Tibial nerve (tissue), 4 donors: ENCODE measurements around the gene HOXD10. TPM values are rescaled to one million over a fixed set of nuclear protein-coding genes. Genes with fewer than 3 reads are reported as not detected.

Source experiments
- DNase-seq, 2 donors: peaks; one replicate each; pipeline ENCODE4 v3.0.0-alpha.2; 2019; ENCODE audit warnings: low spot score in 2 of 2
- H3K27ac ChIP-seq, 4 donors: fragments of 200-600 bp; sonication (generic) in 3 of 4; one replicate each; pipeline ENCODE4 v1.5.1; 2017 to 2019; ENCODE audit warnings: mild to moderate bottlenecking in 1 of 4
- H3K27me3 ChIP-seq, 2 donors: fragments of 200-600 bp; sonication (generic) in 1 of 2; one replicate each; pipeline versions ENCODE4 v1.5.1 to v1.6.0; 2017 to 2019
- H3K36me3 ChIP-seq, 3 donors: fragments of 200-600 bp; sonication (generic); one replicate each; pipeline ENCODE4 v1.5.1; 2018 to 2019
- H3K4me1 ChIP-seq, 4 donors: fragments of 200-600 bp; sonication (generic) in 3 of 4; one replicate each; pipeline ENCODE4 v1.5.1; 2017 to 2019
- H3K4me3 ChIP-seq, 4 donors: fragments of 200-600 bp; sonication (generic) in 3 of 4; one replicate each; pipeline ENCODE4 v1.5.1; 2017 to 2019; ENCODE audit warnings: mild to moderate bottlenecking in 1 of 4, moderate library complexity in 1 of 4
- H3K9me3 ChIP-seq, 4 donors: fragments of 200-600 bp; sonication (generic) in 3 of 4; one replicate each; pipeline ENCODE4 v1.5.1; 2017 to 2019
- EP300 ChIP-seq, 2 donors: sonication (generic); formaldehyde crosslinking; IDR thresholded peaks; one replicate each; pipeline ENCODE4 v1.6.1; 2017; ENCODE audit warnings: antibody characterized with exemption in 2 of 2, mild to moderate bottlenecking in 1 of 2
- POLR2A ChIP-seq, 2 donors: fragments of 450-650 bp; IDR thresholded peaks; one replicate each; pipeline ENCODE4 v1.6.1; 2017; ENCODE audit warnings: antibody characterized with exemption in 2 of 2, mild to moderate bottlenecking in 2 of 2, moderate library complexity in 2 of 2
- WGBS, 2 donors: methylation state at CpG; one replicate each; pipeline ENCODE4 v1.1.5; 2018; 5-methylcytosine and 5-hydroxymethylcytosine counted together
- total RNA-seq, 4 donors: library from RNA; depleted of rRNA; stranded (reverse); fragments of >200 nt; gene quantifications; one replicate each; pipeline ENCODE4 v1.1.0, GENCODE V29; 2016
- TF ChIP-seq, protein P1 (sequence below), 5 experiments: fragments of 200-600 bp in 3 of 5; fragments of 450-650 bp in 2 of 5; sonication (generic) in 3 of 5; IDR thresholded peaks; one replicate each; pipeline ENCODE4 v1.5.1; 2016 to 2019; ENCODE audit warnings: antibody characterized with exemption in 5 of 5, mild to moderate bottlenecking in 3 of 5, moderate library complexity in 2 of 5

HOXD10 gene
- total RNA-seq, 4 donors from 2014 or later: 0.39 to 2.1 (median 1.1) TPM

DNA sequence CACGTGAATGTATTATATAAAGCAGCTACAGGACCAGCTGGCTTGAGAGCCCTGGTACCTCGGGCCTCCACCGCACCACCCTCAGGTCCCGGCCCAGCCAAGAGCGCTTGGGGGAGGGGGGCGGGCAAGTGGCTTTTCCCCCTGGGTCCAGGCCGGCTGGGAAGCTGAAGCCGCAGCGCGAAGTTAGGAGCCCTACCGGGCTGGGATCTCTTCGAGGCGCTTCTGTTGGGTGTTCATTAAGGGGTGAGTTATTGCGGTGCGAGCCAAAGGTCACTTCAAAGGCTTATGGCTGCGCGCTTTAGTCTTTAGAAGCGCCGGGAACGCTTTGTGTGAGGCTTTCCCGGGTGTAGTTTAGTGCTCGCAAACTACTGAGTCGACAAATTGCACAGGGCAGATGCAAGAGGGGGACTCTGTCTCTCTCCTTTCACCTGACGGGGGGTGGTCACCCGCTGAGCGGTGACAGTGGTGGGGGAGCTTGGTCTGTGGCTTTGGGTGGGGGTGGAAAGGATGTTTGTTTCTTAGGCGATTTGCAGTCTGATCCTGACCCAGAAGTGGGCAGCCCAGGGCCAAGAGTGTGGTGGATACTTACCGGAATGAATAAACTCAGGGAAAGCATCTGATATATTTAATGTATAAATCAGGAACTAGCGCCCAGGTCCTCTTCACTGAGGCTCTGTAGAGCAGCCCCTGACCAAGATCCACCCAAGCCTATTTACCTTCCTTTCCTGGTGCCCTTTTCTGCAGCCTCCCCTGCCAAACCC is 46.5 kb downstream of the HOXD10 start:
- no peak for DNase-seq
- Histone ChIP-seq H3K27ac (no peak overlapping the region), H3K27me3 (peaks cover 6 to 87% of the 10 kb centered on the region in 2 donors), H3K36me3 (no peaks in the 10 kb centered on the region), H3K4me1 (peaks cover 0 to 45% (median 9%) of the 10 kb centered on the region in 4 donors), H3K4me3 (no peak overlapping the region), H3K9me3 (peaks cover 0 to 9% (median 0%) of the 10 kb centered on the region in 4 donors)
- TF ChIP-seq, protein P1, sequence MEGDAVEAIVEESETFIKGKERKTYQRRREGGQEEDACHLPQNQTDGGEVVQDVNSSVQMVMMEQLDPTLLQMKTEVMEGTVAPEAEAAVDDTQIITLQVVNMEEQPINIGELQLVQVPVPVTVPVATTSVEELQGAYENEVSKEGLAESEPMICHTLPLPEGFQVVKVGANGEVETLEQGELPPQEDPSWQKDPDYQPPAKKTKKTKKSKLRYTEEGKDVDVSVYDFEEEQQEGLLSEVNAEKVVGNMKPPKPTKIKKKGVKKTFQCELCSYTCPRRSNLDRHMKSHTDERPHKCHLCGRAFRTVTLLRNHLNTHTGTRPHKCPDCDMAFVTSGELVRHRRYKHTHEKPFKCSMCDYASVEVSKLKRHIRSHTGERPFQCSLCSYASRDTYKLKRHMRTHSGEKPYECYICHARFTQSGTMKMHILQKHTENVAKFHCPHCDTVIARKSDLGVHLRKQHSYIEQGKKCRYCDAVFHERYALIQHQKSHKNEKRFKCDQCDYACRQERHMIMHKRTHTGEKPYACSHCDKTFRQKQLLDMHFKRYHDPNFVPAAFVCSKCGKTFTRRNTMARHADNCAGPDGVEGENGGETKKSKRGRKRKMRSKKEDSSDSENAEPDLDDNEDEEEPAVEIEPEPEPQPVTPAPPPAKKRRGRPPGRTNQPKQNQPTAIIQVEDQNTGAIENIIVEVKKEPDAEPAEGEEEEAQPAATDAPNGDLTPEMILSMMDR (IDR thresholded peaks at IDR 0.05): no peak
- TF ChIP-seq EP300 (IDR thresholded peaks at IDR 0.05) (no peak), POLR2A (IDR thresholded peaks at IDR 0.05) (no peak)
- 37 to 40% methylated on average over 29 of the region's 29 CpGs for WGBS, 2 donors

DNA sequence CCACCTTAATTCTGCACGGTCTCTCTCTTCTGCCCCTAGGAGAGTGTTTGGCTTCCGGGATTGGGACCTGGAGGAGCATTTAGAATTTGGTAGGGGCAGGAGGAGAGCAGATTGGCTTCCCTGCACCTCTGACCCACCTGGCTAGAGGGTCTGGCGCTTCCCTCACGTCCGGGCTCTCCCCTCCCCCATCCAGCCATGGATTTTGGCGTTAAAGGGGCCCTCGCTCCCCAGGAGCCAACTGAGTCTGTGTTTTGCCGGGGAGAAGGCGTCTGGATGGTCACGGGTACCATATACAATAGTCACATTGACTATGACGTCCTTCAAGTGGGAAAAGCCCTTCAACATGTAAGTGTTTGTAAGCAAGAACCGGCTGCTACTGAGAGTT is 47.1 kb downstream of the HOXD10 start:
- Histone ChIP-seq H3K9me3 (peaks cover 0 to 9% (median 0%) of the 10 kb centered on the region in 4 donors), H3K27ac (no peak overlapping the region), H3K4me3 (no peak overlapping the region), H3K4me1 (peaks cover 0 to 45% (median 9%) of the 10 kb centered on the region in 4 donors), H3K36me3 (no peaks in the 10 kb centered on the region), H3K27me3 (peaks cover 6 to 87% of the 10 kb centered on the region in 2 donors)
- TF ChIP-seq, protein P1 (IDR thresholded peaks at IDR 0.05): no peak
- TF ChIP-seq POLR2A (IDR thresholded peaks at IDR 0.05): no peak
- TF ChIP-seq EP300 (IDR thresholded peaks at IDR 0.05): no peak
- 39 to 44% methylated on average over 12 of the region's 12 CpGs for WGBS, 2 donors
- DNase-seq: no peak

DNA sequence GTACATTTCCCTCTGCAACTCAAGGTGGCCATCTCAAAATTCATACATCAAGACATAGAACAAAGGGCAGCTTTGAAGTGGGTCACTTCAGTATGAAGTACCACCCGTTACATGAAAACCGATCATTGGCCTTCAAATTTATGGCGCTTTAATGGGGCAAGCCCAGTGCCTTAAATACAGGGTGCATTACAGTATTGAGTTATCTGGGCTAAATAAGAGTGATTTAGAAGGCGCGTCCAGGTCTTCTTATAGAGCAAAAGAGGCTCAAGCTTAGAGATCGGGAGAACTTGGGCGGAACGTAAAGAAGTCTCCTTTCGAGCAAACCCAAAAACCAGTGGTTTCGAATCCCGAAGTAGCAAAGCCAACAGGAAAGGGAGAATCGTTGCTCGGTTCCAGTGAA is 47.6 kb downstream of the HOXD10 start:
- 59 to 62% methylated on average over 13 of the region's 13 CpGs for WGBS, 2 donors
- Histone ChIP-seq H3K4me3 (no peak overlapping the region), H3K36me3 (no peaks in the 10 kb centered on the region), H3K27ac (no peak overlapping the region), H3K9me3 (peaks cover 0 to 9% (median 0%) of the 10 kb centered on the region in 4 donors), H3K27me3 (peaks cover 6 to 87% of the 10 kb centered on the region in 2 donors), H3K4me1 (peaks cover 0 to 42% (median 9%) of the 10 kb centered on the region in 4 donors)
- no peak for DNase-seq
- no peak for TF ChIP-seq POLR2A (IDR thresholded peaks at IDR 0.05)

DNA sequence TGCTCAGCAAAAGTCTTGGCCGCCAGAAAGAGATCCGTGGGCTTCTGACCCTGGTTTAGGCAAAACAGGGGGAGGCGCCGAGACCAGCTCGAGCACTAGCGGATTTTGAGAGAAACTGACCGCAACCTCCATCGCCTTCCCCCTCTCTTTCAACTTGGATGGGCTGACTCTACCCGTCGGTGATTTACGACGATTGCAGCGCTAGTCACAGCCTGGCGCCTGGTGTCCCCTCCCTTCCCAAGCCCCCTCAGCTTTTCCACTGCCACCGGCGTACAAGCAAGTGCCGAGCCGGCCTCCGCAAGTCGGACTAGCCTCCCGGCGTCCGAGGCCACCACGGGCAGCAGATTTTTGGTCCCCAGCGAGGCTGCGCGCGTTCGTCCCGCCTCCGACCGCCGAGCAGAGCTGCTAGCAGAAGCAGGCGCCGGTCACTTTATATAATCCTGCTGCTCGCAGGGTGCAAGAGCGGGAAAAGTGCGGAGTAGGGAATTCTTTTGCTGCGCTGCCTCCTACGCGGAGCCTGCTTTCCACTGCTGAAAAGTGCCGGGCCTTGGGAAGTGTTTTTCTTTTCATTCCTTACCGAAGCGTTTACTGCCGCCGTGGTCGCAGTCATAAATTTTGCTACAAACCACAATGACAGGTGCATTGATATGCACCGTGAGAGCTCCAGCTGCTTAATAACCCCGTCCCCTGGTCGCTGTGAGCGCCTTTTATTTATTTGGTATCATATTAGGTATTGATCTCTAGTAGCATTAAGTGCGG is 48.2 kb downstream of the HOXD10 start:
- no peak for DNase-seq
- H3K27me3 ChIP-seq: peaks cover 6 to 83% of the 10 kb centered on the region in 2 donors
- peaks cover 0 to 9% (median 0%) of the 10 kb centered on the region in 4 donors for H3K9me3 ChIP-seq
- H3K27ac ChIP-seq: no peak overlapping the region
- TF ChIP-seq, protein P1 (IDR thresholded peaks at IDR 0.05): no peak
- TF ChIP-seq POLR2A (IDR thresholded peaks at IDR 0.05) (no peak), EP300 (IDR thresholded peaks at IDR 0.05) (no peak)
- no peaks in the 10 kb centered on the region for H3K36me3 ChIP-seq
- peak overlapping the region in 1 of 4 donors; percentile 15 for H3K4me3 ChIP-seq
- 20 to 21% methylated on average over 52 of the region's 52 CpGs for WGBS, 2 donors
- peaks cover 0 to 36% (median 6%) of the 10 kb centered on the region in 4 donors for H3K4me1 ChIP-seq

DNA sequence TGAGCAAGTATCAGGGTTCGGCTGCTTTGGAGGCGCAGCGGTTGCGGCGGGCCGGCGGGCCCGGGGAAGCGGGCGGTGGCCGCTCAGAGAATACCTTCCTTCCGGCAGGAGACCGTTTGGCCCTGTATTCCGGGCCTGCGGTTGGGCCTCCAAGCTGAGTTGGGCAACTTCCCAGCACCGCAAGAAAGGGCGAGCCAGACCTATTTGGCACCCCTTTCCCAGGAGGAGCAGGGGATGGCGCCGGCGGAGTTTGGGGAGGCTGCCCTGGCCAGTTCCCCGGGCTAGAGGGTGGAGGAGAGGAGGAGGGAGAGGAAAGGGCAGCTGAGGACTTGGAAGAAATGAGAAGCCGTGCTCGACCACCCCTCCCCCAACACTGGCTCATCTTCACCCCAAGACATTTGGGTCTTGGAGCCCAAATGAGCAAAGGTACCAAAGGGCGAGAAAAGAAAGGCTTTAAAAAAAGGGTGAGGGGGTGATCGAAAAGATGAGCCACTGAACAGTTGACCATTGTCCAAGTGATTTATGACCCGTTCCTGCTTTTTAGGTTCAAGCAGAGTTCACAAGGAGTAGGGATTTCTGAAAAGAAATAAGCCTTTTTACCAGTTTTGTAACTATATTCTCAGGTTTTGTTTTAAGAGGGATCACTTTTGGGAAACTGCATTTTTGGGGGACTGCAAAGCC is 48.9 kb downstream of the HOXD10 start:
- TF ChIP-seq, protein P1 (IDR thresholded peaks at IDR 0.05): no peak
- TF ChIP-seq EP300 (IDR thresholded peaks at IDR 0.05) (no peak), POLR2A (IDR thresholded peaks at IDR 0.05) (no peak)
- Histone ChIP-seq H3K4me3 (peak overlapping the region in 1 of 4 donors; percentile 15), H3K9me3 (peaks cover 0 to 9% (median 0%) of the 10 kb centered on the region in 4 donors), H3K36me3 (no peaks in the 10 kb centered on the region), H3K4me1 (peaks cover 0 to 29% (median 0%) of the 10 kb centered on the region in 4 donors), H3K27me3 (peaks cover 5 to 82% of the 10 kb centered on the region in 2 donors), H3K27ac (no peak overlapping the region)
- DNase-seq: no peak
- 37 to 44% methylated on average over 26 of the region's 26 CpGs for WGBS, 2 donors
